ENCODE results near the gene TSPEAR.

Gene TSPEAR

GRCh38 chr21:44517175-44517899 lies 194.0 kb downstream of the TSPEAR start:
- no peak for TF ChIP-seq CTCF (IDR thresholded peaks at IDR 0.05; ENCODE audit: low read depth, low read length)
- H3K4me3 ChIP-seq (ENCODE audit: low read depth, low read length), result no peak overlapping the region

- no peak overlapping the region for H3K4me3 ChIP-seq (ENCODE audit: low read depth, low read length)
- TF ChIP-seq CTCF (IDR thresholded peaks at IDR 0.05; ENCODE audit: low read depth, low read length), result no peak
Measured at GRCh38 chr21:44516828-44517174, 194.6 kb downstream of the TSPEAR start.

GRCh38 chr21:44516342-44516741 lies 195.0 kb downstream of the TSPEAR start:
- TF ChIP-seq CTCF (IDR thresholded peaks at IDR 0.05; ENCODE audit: low read depth, low read length), result no peak
- H3K4me3 ChIP-seq (ENCODE audit: low read depth, low read length), result no peak overlapping the region

GRCh38 chr21:44515359-44516165 lies 195.8 kb downstream of the TSPEAR start:
- H3K4me3 ChIP-seq (ENCODE audit: low read depth, low read length), result no peak overlapping the region
- TF ChIP-seq CTCF (IDR thresholded peaks at IDR 0.05; ENCODE audit: low read depth, low read length), result no peak

- H3K4me3 ChIP-seq (ENCODE audit: low read depth, low read length), result no peak overlapping the region
- no peak for TF ChIP-seq CTCF (IDR thresholded peaks at IDR 0.05; ENCODE audit: low read depth, low read length)
Measured at GRCh38 chr21:44514746-44515358, 196.5 kb downstream of the TSPEAR start.

- no peak for TF ChIP-seq CTCF (IDR thresholded peaks at IDR 0.05; ENCODE audit: low read depth, low read length)
- no peak overlapping the region for H3K4me3 ChIP-seq (ENCODE audit: low read depth, low read length)
Measured at GRCh38 chr21:44514218-44514520, 197.2 kb downstream of the TSPEAR start.

Measured in WI38 (cell line).